Liver (tissue), 9 donors: ENCODE measurements around the gene GCNT2. TPM values are rescaled to one million over a fixed set of nuclear protein-coding genes. Genes with fewer than 3 reads are reported as not detected.

Experiments
- DNase-seq: peaks from one replicate; pipeline ENCODE4 v3.0.0-alpha.2; 2017; ENCODE audit warnings: low spot score
- H3K27ac ChIP-seq, 2 donors: one replicate each; pipeline ENCODE4 v1.7.0; 2013; ENCODE audit warnings: inconsistent platforms in 2 of 2, low read length in 2 of 2, control low read depth in 1 of 2, low read depth in 1 of 2, mild to moderate bottlenecking in 1 of 2
- H3K27me3 ChIP-seq, 4 donors: one replicate each; pipeline versions ENCODE4 v1.6.1 to v1.7.0; 2013; ENCODE audit warnings: low read length in 3 of 4, inconsistent platforms in 1 of 4, mild to moderate bottlenecking in 1 of 4, moderate library complexity in 1 of 4; ENCODE audit not compliant: control insufficient read depth in 4 of 4, insufficient read depth in 4 of 4
- H3K36me3 ChIP-seq, 4 donors: one replicate each; pipeline versions ENCODE4 v1.6.1 to v1.7.0; 2013; ENCODE audit warnings: low read length in 3 of 4, mild to moderate bottlenecking in 3 of 4, low read depth in 1 of 4, moderate library complexity in 1 of 4; ENCODE audit not compliant: control insufficient read depth in 4 of 4, insufficient read depth in 3 of 4
- H3K4me1 ChIP-seq, 4 donors: one replicate each; pipeline versions ENCODE4 v1.6.1 to v1.7.0; 2013; ENCODE audit warnings: low read length in 3 of 4, mild to moderate bottlenecking in 3 of 4, moderate library complexity in 1 of 4; ENCODE audit not compliant: control insufficient read depth in 4 of 4, insufficient read depth in 4 of 4
- H3K4me3 ChIP-seq, 3 donors: one replicate each; pipeline versions ENCODE4 v1.6.1 to v1.7.0; 2013; ENCODE audit warnings: low read length in 3 of 3, control low read depth in 1 of 3, low read depth in 1 of 3, mild to moderate bottlenecking in 1 of 3
- H3K9ac ChIP-seq, 2 donors: one replicate each; pipeline ENCODE4 v1.7.0; 2013; ENCODE audit warnings: low read length in 2 of 2, mild to moderate bottlenecking in 2 of 2, moderate library complexity in 2 of 2, control low read depth in 1 of 2, low read depth in 1 of 2
- H3K9me3 ChIP-seq, 4 donors: one replicate each; pipeline versions ENCODE4 v1.6.1 to v1.7.0; 2013; ENCODE audit warnings: low read length in 3 of 4; ENCODE audit not compliant: control insufficient read depth in 4 of 4
- ATF3 ChIP-seq: IDR thresholded peaks from 2 replicates; pipeline ENCODE4 v1.6.1; 2016; ENCODE audit warnings: antibody characterized with exemption
- CTCF ChIP-seq: fragments of 150-350 bp; IDR thresholded peaks from 2 replicates; pipeline ENCODE4 v1.5.1; 2017; ENCODE audit warnings: improper control_type of control experiment, low read depth, low read length; ENCODE audit not compliant: missing input control
- EGR1 ChIP-seq, 2 donors: IDR thresholded peaks; 2 replicates each; pipeline ENCODE4 v1.6.1; 2016 to 2018; ENCODE audit warnings: antibody characterized with exemption in 2 of 2, low read depth in 2 of 2
- FOXA1 ChIP-seq: IDR thresholded peaks from 2 replicates; pipeline ENCODE4 v1.6.1; 2016; ENCODE audit warnings: antibody characterized with exemption
- FOXA2 ChIP-seq: IDR thresholded peaks from 2 replicates; pipeline ENCODE4 v1.6.1; 2016; ENCODE audit warnings: antibody characterized with exemption
- GABPA ChIP-seq, 2 donors: IDR thresholded peaks in 1 of 2; conservative IDR thresholded peaks in 1 of 2; 2 replicates each; pipeline ENCODE4 v1.6.1; 2016; ENCODE audit warnings: antibody characterized with exemption in 2 of 2, mild to moderate bottlenecking in 1 of 2, moderate library complexity in 1 of 2
- HNF4A ChIP-seq, 2 donors: conservative IDR thresholded peaks; 2 replicates each; pipeline ENCODE4 v1.6.1; 2016; ENCODE audit warnings: antibody characterized with exemption in 2 of 2, mild to moderate bottlenecking in 2 of 2
- HNF4G ChIP-seq: IDR thresholded peaks from 2 replicates; pipeline ENCODE4 v1.6.1; 2016; ENCODE audit warnings: antibody characterized with exemption
- JUND ChIP-seq, 2 donors: IDR thresholded peaks; 2 replicates each; pipeline ENCODE4 v1.6.1; 2016; ENCODE audit warnings: antibody characterized with exemption in 2 of 2
- MAX ChIP-seq: IDR thresholded peaks from 2 replicates; pipeline ENCODE4 v1.6.1; 2016; ENCODE audit warnings: antibody characterized with exemption
- NR2F2 ChIP-seq: IDR thresholded peaks from 2 replicates; pipeline ENCODE4 v1.6.1; 2016; ENCODE audit warnings: antibody characterized with exemption
- RAD21 ChIP-seq, 2 donors: IDR thresholded peaks; 2 replicates each; pipeline ENCODE4 v1.6.1; 2016; ENCODE audit warnings: antibody characterized with exemption in 2 of 2, mild to moderate bottlenecking in 2 of 2
- REST ChIP-seq: IDR thresholded peaks from 2 replicates; pipeline ENCODE4 v1.6.1; 2016; ENCODE audit warnings: antibody characterized with exemption, mild to moderate bottlenecking
- RXRA ChIP-seq, 2 donors: IDR thresholded peaks; 2 replicates each; pipeline ENCODE4 v1.6.1; 2017 to 2018; ENCODE audit warnings: antibody characterized with exemption in 2 of 2, mild to moderate bottlenecking in 1 of 2
- SP1 ChIP-seq: IDR thresholded peaks from 2 replicates; pipeline ENCODE4 v1.6.1; 2018; ENCODE audit warnings: antibody characterized with exemption, mild to moderate bottlenecking
- TAF1 ChIP-seq: conservative IDR thresholded peaks from 2 replicates; pipeline ENCODE4 v1.6.1; 2016; ENCODE audit warnings: antibody characterized with exemption, mild to moderate bottlenecking
- YY1 ChIP-seq: IDR thresholded peaks from 2 replicates; pipeline ENCODE4 v1.6.1; 2016; ENCODE audit warnings: antibody characterized with exemption, mild to moderate bottlenecking
- ZBTB33 ChIP-seq: IDR thresholded peaks from 2 replicates; pipeline ENCODE4 v1.6.1; 2016; ENCODE audit warnings: antibody characterized with exemption
- WGBS: extraction: QIAGEN DNeasy Blood & Tissue Kit; methylation state at CpG from one replicate; pipeline ENCODE4 v1.1.7; 2013; 5-methylcytosine and 5-hydroxymethylcytosine counted together
- polyA plus RNA-seq, 2 donors: library from polyadenylated mRNA; stranded (reverse) in 1 of 2; unstranded in 1 of 2; fragments of 200-250 nt in 1 of 2; fragments of >200 nt in 1 of 2; fragmentation: Nextera tagmentation in 1 of 2; extraction: Ambion mirVana in 1 of 2; gene quantifications; one replicate each; pipeline versions ENCODE4 v1.2.1 to v1.2.3, GENCODE V29; 2013 to 2015
- total RNA-seq, 2 donors: library from RNA; depleted of rRNA; stranded (reverse); fragments of >200 nt; gene quantifications; one replicate each; pipeline ENCODE4 v1.2.3, GENCODE V29; 2014
- donor health status: healthy.
- donor health status: healthy.
- donor health status: healthy.
- donor health status: healthy.
- donor health status: healthy.

Gene GCNT2
- total and polyA plus RNA-seq, 4 donors, result 2.8 to 16.7 (median 4.2) TPM

GRCh38 chr6:10513544-10513943 lies 7.6 kb upstream of the GCNT2 start:
- Histone ChIP-seq H3K9me3 (no peaks in the 10 kb centered on the region), H3K9ac (no peak overlapping the region), H3K27me3 (no peaks in the 10 kb centered on the region), H3K27ac (no peak overlapping the region), H3K4me1 (peaks cover 0 to 9% (median 0%) of the 10 kb centered on the region in 4 donors), H3K36me3 (no peaks in the 10 kb centered on the region), H3K4me3 (no peak overlapping the region)
- TF ChIP-seq JUND (IDR thresholded peaks at IDR 0.05) (no peak), FOXA2 (no peak), CTCF (no peak), REST (no peak), ZBTB33 (no peak), TAF1 (no peak), HNF4G (no peak), EGR1 (IDR thresholded peaks at IDR 0.05; ENCODE audit: low read depth in 2 of 2) (no peak), SP1 (no peak), RXRA (IDR thresholded peaks at IDR 0.05) (no peak), GABPA (IDR thresholded peaks at IDR 0.05 in 1 of 2, conservative IDR thresholded peaks at IDR 0.05 in 1 of 2) (no peak), RAD21 (IDR thresholded peaks at IDR 0.05) (no peak), YY1 (no peak), MAX (no peak), FOXA1 (no peak), NR2F2 (no peak), HNF4A (conservative IDR thresholded peaks at IDR 0.05) (no peak), ATF3 (no peak)
- no peak for DNase-seq
- 84% methylated on average over 2 of the region's 2 CpGs for WGBS
